GM19452 (cell line): ENCODE measurements around the gene COG7.
A peak's percentile ranks its signal among the peaks of the same experiment; 100 is the strongest.
"Not testable (repeated sequence)": the region's sequence is repeated elsewhere in the genome, so short reads cannot be mapped to it uniquely, and the experiment has no call there.

Experiments
- ATAC-seq: cut with Tn5 transposase; IDR thresholded peaks from one replicate; pipeline ENCODE4 v1.9.1; 2021; ENCODE audit not compliant: unreplicated experiment

Gene COG7

DNA sequence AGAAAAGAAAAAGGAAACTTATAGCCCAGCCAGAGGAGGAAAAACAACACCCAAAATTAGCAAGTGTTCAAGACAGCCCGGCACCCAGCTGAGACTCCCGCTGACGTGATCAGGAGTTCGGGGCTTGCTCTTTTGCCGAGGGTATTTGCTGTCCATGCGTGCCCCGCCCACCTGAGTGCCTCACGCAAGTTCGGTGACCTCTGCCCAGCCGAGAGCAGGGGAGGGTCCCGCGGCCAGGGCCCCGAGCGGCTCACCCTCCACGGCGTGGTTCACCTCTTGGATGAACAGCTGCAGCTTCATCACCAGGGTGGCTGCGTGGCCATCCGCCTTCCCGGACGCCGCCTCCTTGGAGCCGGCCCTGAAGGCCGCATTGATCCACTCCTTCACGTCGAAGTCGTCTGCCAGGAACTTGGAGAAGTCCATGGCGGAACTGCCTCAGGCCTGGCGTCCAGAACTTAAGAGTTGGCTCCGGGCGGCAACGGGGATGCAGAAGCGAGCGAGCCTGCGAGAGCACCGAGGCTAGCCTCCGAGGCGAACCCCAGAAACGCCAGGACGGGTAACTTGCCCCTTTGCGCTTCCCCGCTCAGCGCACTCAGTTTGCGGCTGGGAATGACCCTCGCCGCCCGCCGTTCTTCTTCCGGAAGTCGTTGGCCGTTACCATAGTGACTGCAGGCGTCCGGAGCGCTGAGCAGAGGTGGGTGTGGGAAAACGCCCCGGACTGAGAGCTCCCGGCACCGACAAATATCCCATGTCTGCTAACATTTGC is at the start of gene COG7:
TSS of gene COG7 (minus strand) at position 618 of the 766 bp plus-strand sequence. CDS start at position 423, 195 bp downstream.
- peak; percentile 90 for ATAC-seq

DNA sequence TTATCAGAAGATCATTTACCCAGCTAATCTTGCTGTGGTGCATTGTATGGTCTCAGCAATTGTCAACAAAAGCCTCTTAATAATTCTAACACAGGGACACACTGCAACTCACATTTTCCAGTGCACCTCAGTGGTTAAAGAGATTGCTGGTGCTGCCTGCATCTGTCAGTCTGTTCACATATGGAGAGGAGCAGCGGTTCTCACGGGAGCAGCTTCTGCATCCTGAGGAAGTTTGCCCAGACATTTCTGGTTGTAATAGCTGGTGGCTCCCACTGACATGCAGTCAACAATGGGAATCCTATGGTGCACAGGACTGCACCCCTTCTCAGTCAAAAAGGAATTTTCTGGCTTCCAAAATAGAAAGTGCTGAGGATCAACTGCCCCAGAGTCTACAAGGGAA is 49.5 kb upstream of the COG7 start:
- no peak for ATAC-seq

DNA sequence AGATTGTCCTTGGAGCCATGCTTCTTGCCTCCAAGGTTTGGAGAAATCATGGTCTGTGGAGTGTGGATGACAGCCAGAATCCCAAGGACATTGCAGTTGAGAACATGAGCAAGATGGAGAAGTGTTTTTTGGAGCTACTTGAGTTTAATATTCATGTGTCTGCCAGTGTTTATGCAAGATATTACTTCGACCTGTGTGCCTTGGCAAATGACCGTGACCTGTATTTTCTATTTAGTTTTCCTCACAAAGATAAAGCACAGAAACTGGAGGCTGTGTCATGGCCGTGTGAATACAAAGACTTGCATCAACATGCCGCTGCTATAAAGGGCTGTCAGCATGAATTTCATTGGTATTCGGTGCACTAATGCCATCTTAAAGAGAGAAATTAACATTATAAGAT is 48.3 kb upstream of the COG7 start:
- no peak for ATAC-seq

DNA sequence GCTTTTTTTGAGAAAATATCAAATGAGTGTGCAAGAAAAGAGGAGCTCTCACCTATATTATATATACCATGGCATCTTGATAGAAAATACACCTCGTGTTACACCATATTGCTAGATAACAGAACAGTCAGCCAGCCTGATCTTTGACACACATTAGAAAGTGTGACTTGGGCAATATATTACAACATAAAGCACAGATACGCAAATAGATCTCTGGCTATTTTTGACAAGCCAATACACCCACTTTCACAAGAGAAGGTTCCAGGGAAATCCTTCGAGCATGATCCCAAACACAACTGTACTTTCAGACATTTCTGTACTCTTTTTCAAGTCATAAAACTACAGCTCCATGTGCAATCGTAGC is 47.9 kb upstream of the COG7 start:
- ATAC-seq, result no peak

DNA sequence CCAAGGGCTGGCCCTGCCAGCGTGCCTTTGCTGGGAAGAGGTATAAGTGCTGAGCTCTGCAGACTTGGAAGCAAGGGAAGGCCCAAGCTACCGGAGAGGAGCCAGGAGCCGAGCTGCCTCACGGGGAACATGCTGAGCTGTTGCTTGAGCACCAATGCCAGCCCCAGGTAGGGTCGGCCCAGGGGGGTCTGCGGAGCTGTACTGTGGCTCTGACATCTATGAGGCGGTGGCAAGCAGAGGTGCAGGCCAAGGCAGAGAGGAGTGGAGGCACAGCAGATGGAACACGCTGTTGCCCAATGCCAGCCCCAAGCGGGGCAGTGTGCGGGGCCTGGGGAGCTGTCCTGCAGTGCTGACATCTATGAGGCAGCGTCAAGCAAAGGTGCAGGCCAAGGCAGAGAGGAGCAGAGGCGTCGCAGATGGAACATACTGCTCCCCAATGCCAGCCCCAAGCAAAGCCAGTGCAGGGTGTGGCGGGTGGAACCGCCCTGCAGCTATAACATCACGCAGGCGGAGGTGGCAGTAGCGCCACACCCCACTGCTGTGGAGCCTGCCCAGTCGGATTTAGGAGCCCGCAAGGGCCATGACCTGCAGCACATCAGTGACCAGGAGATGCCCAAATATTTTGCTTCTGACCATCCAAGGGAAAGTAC is 47.3 kb upstream of the COG7 start:
- no peak for ATAC-seq

DNA sequence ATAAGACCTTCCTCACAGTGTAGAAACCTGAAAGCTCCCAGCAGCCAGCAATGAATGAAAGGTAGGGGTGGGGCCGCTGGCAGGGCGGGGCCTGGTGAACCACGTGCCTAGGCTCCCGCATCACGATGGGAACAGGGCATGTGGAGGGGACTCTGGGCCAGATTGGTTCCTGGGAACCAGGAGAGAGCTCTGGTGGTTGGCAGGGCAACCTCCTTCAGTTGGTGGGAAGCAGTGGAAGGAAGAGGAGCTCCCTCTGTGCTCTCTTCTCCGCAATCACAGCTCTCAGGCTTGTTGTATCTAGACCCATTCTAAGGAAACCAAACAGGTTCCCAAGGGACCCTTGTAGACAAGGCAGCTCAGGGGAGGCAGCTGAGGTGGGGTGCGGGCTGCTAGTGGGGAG is 46.8 kb upstream of the COG7 start:
- no peak for ATAC-seq

DNA sequence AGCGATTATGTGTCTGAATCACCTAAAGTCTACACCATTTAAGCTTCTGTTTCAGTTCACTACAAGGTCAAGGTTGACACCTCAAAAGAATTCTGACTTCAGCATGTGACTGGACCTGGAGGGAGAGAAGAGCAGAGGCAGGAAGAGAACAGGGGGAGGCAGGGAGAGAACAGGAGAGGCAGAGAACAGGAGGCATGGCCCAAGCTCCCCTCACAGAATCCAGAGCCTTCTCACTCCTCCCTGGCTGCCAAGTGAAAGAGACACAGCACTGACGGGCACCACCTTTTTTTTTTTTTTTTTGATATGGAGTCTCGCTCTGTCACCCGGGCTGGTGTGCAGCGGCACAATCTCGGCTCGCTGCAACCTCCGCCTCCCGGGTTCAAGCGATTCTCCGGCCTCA is 45.9 kb upstream of the COG7 start:
- ATAC-seq, result no peak

DNA sequence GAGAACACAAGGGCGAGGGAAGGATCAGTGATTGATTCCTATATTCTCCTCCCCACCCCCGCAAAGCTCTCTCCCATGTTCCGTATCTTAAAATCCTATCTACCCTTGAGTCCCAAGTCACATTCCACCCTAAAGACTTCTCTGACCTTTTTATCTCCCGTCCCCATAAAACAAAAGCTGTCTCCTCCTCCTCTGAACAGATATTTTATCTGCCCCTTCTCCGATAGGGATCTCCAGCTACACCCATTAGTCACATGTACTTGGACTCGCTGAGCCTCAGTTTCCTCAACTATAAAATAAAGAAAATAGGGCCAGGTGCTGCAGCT is 44.5 kb upstream of the COG7 start:
- ATAC-seq, result no peak

DNA sequence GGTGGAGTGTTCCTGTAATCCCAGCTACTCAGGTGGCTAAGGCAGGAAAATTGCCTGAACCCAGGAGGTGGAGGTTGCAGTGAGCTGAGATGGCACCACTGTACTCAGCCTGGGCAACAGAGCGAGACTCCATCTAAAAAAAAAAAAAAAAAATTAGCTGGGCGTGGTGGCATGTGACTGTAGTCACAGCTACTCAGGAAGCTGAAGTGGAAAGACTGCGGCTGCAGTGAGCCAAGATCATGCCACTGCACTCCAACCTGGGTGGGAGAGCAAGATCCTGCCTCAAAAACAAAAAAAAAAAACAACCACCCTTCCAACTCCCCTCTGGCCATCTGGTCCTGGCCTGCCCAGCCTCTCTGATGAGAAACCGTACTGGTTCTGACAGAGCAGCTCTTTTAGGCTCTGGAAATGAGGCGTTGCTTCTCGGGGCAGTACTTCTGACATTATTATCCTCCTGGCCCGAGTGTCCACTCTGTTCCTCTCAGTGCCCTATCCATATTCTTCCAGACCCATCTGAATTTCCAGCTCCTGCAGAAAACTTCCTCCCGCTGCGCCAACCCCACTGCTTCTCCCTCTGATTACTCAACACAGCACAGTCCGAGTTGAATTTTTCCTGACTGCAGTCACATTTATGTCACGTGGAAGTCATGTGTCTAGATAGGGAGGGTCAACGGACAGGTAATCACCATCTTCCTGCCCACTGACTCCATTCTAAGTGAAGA is 44.0 kb upstream of the COG7 start:
- ATAC-seq, result no peak

DNA sequence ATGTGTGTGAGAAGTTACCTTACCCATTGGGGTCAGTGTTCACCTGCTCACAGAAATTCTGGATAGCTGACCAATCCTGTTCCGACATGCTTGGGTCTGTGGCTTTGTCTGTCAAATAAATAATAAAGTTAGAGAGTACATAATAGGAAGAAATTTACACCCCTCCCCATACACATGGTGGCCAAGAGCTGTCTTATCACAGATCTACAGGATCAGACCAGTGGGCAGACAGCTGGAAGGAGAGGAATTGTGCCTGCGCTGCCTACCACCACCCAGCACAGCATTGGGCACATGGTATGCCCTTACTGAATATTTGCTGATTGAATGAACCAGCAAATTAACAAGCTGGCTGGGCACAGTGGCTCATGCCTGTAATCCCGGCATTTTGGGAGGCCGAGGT is 42.7 kb upstream of the COG7 start:
- no peak for ATAC-seq

DNA sequence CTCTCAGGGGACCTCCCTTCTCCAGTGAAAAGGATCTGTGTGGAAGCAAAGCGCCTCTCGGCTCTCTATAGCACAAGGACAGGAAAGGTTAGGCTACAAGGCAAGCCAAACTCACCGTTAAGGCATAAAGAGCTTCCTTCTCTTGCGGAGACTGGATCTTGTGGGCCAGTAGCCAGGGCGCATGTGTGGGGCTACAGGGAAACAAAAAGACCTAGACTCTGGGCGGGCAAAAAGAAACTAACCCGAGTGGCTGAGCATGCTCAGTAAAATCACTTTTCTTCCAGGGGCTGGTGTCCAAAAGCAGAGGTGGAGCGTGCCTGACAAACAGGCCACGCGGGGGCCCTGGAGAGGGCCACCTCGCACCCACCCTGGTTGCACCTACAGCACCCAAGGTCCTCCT is 41.2 kb upstream of the COG7 start:
- ATAC-seq, result no peak

DNA sequence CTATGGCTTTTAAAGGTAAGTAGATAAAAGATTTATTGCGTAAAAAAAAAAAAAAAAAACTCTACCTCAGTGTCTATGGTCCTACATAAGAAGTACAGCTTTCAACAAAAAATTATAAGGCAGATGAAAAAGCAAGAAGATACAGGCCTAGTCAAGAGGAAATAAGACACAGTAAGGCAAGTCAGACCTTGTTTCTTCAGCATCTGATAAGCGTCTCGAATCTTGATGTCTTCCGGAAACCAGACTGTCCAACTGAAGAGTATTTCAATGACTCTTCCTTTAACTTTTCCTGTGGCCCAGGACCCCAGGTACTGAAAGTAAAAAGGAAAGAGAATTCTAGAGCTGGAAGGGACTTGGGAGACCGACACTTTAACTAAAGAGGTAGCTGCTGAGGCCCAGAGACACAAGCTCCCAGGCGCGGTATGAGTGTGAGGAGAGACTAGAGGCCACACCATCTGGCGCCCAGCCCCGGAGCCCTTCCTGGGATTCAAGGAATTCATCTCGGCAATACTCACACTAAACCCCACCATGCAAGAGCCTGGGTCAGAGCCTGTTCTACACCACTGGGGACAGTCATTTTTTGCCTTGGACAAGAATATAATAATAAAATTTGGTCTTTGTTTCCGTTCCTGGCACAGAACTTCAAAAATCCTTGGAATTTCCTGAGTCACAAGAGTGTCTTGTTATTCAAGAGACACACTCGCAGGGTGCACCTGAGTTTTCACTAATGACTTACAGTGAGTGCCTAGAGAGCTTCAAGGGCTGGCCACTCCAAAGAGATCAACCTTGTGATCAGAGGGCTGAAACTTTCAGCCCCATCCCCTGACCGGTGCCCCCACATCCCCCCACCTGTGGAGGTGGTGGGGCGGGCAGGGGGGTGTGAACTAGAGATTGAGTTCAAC is 38.8 kb upstream of the COG7 start:
- no peak for ATAC-seq

DNA sequence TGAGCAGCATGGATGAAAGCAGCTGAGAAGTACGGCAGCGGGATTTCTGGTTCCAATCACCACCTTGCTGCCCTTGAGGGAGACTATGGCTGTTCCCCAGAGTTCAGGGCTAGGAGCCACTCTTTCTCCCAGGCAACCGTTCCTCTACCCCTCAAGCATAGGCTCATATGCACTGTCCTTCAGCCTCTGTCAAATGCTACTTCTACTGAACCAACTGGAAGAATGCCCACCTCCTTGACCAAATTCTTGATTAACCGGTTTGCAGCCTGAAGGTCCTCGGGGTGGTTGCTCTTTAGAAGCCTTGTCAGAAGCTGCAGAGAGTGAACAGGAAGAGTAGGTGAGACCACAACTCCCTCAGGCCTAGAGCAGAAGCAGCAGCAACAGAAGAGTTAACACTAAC is 33.5 kb upstream of the COG7 start:
- no peak for ATAC-seq

DNA sequence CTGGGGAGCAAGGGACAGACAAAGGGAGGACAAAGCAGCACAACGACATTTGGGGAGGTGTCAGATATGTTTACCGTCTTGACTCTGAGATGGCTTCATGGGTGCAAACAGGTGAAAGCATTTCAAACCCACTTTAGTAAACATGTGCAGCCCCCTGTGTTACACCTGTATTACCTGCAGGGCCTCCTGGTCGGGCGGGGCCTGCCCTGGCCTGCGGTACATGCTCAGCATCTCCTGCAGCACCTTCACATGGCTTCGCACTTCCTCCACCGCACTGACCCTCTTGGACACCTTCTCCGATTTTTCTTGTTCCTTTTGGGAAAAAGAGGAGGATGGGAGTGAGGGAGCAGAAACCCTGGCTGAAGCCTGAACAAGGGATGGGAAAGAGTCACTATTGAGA is 32.9 kb upstream of the COG7 start:
- no peak for ATAC-seq

DNA sequence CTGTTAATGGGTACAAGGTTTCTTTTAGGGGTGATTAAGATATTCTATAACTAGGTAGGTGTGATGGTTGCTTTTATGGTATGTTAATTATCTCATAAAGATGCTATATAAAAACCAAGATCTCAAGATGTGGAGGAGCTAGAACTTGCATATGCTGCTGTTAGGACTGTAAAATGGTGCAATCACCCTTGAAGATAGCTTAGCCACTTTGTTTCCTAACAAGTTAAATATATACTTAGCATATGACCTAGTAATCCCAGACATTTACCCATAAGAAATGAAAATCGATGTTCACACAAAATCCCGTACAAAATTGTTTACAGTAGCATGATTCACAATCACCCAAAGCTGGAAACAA is 32.2 kb upstream of the COG7 start:
- ATAC-seq, result no peak

DNA sequence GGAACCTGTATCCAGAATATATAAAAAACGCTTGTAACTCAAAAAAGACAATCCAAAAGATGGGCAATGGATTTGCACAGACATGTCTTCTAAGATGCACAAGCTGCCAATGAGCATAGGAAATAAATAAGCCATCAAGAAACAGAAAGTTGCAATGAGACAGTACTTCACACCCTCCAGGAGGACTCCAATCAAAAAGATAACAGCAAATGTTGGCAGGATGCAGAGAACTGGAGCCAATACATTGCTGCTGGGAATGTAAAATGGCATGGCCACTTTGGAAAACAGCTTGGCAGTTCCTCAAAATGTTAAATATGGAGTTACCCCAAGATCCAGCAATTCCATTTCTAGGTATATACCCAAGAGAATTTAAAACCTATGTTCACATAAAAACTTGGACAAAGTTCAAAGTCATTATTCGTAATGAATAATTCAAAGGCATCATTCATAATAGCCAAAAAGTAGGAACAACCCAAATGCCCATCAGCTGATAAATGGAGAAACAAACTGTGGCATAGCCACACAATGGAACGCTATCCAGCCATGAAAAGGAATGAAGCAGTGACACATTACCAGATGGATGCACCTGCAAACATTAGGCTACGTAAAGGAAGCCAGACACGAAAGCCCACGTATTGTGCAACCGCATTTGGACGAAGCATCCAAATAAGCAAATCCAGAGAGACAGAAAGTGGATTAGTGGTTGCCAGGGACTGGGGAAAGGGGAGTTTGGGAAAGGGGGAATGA is 31.7 kb upstream of the COG7 start:
- ATAC-seq, result no peak

DNA sequence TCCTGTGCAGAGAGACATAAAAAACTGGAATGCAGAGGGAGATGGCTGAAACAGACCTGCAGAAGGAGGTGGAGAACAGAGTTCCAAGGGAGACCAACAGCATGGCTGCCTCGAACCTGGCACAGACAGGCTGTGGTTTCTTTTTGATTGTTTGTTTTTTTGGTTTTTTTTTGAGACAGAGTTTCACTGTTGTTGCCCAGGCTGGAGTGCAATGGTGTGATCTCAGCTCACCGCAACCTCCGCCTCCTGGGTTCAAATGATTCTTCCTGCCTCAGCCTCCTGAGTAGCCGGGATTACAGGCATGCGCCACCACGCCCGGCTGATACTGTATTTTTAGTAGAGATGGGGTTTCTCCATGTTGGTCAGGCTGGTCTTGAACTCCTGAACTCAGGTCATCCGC is 30.5 kb upstream of the COG7 start:
- ATAC-seq, result not testable (repeated sequence)

DNA sequence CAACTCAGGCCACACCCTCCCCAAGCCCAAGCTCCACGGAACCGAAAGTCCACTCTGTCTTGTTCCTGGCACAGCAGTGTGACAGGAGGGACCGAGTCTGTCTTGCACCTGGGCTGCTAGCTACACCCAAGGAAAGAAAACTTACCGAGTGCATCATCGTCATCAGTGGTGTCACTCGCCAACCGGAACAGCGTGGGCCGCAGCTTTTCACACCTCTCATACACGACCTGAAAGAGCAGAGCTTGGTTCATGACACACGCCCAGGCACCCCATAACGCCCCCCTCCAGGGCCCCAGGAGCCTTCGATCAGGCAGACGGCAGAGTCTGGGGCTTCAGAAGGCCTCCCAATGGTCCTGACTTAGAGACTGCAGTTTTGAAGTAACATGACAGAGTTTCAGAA is 29.8 kb upstream of the COG7 start:
- ATAC-seq, result peak; percentile 79

DNA sequence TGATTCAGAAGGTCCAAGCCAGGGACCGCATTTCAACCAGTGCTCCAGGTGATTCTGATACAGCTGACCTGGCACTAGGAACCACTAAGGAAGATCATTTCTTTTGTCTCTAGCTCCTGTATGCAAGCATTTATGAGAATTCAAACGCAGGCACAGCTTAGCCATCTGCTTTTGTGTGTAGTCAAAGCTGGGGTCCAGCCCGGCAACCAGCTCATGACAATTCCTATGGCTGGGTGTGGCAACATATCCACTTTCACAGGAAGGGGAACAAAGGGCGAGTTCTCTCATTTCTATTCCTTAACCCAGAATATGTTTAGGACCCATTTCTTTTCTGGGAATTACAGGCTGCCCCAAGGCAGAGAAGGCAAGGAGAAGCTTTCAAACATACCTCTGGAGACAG is 27.3 kb upstream of the COG7 start:
- no peak for ATAC-seq

DNA sequence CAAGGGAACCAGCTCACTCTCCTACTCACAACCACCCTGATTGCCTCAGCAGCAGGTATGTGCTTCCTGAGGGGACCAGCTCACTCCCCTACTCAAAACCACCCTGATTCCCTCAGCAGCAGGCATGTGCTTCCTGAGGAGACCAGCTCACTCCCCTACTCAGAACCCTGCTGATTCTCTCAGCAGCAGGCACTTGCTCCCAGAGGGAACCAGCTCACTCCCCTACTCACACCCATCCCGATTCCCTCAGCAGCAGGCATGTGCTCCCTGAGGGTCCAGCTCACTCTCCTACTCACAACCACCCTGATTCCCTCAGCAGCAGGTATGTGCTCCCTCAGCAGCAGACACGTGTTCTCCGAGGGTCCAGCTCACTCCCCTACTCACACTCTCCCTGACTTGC is 26.1 kb upstream of the COG7 start:
- ATAC-seq, result no peak

DNA sequence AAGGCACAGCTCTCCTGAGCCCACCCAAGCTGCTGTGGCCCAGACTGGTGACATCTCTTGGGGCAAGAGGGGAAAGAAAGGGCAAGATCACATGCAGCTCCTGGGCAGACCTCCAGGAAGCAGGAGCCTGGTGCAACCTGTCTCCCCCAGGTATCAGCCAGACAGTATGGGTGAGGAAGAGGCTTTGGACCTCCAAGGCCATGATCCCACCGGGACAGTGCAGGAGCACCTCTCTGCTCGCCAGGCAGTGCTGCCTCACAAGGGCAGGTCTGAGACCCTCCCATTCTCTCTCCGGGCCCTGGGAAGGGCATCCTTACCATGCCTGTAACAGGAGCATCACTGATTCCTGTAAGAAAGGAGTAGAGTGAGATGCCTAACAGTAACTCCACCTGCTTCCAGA is 25.6 kb upstream of the COG7 start:
- no peak for ATAC-seq
